ENCODE results near the gene CCDC82. TPM values are rescaled to one million over a fixed set of nuclear protein-coding genes. Genes with fewer than 3 reads are reported as not detected.

Gene CCDC82
- total RNA-seq, 1 experiment from 2014 or later = 19.9 TPM

DNA sequence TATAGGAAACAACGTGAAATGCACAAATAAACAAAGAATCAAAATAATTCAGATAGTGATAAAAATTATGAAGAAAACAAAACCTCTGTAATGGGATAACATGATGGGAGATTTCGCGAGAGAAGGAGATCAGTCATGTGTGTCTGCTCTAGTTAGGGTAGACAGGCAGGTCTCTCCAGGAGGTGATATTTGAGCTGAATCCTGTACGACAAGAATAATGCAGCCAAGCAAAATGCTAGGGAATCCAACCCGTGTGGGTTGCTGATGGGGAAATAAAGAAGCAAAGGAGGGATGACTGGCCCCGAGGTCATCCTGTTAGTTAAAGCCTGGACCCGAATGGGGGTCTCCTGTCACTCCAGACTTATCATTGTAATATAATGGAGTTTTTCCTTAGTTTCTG lies 62.8 kb downstream of the CCDC82 start:
- Histone ChIP-seq H3F3A (ENCODE audit: insufficient read depth, low read depth) (peaks cover 23% of the 10 kb centered on the region), H4K20me1 (ENCODE audit: insufficient read depth) (no peaks in the 10 kb centered on the region), H3K9me2 (ENCODE audit: insufficient read depth) (no peaks in the 10 kb centered on the region), H3K79me2 (ENCODE audit: low read depth) (peaks cover 98% of the 10 kb centered on the region), H3K4me1 (replicated peaks; ENCODE audit: insufficient read depth) (peaks cover 63% of the 10 kb centered on the region), H2AFZ (no peak overlapping the region), H3K9me3 (ENCODE audit: insufficient read depth, low read depth) (no peaks in the 10 kb centered on the region), H3K36me3 (ENCODE audit: low read depth) (peaks cover 41% of the 10 kb centered on the region), H3K4me3 (no peak overlapping the region), H3K27me3 (ENCODE audit: insufficient read depth, low read depth) (no peaks in the 10 kb centered on the region), H3K27ac (peak overlapping the region; percentile 86), H3K4me2 (no peak overlapping the region)
- intact Hi-C loops (cut with micrococcal nuclease; ENCODE audit: unreplicated experiment) = loop anchor here (5.0 kb wide), 1 partner anchor 230 kb away; no protein-coding TSS in a partner anchor
- TF ChIP-seq, protein P1, sequence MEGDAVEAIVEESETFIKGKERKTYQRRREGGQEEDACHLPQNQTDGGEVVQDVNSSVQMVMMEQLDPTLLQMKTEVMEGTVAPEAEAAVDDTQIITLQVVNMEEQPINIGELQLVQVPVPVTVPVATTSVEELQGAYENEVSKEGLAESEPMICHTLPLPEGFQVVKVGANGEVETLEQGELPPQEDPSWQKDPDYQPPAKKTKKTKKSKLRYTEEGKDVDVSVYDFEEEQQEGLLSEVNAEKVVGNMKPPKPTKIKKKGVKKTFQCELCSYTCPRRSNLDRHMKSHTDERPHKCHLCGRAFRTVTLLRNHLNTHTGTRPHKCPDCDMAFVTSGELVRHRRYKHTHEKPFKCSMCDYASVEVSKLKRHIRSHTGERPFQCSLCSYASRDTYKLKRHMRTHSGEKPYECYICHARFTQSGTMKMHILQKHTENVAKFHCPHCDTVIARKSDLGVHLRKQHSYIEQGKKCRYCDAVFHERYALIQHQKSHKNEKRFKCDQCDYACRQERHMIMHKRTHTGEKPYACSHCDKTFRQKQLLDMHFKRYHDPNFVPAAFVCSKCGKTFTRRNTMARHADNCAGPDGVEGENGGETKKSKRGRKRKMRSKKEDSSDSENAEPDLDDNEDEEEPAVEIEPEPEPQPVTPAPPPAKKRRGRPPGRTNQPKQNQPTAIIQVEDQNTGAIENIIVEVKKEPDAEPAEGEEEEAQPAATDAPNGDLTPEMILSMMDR (conservative IDR thresholded peaks at IDR 0.05) = no peak
- no peak for TF ChIP-seq EZH2 (IDR thresholded peaks at IDR 0.05; ENCODE audit: low read depth)
- ChIA-PET CTCF (interaction anchor here (0.6 kb wide), 1 partner anchor 51 kb away, joined by 3 read pairs; no protein-coding TSS in a partner anchor), POLR2A (ENCODE audit: unreplicated experiment) (interaction anchor here (0.7 kb wide), 1 partner anchor 13 kb away, joined by 5 read pairs; no protein-coding TSS in a partner anchor)
- no TSS peak for BruUV-seq (replicated peaks)
- peak in 1 of 2 experiments; percentile 47 for DNase-seq

DNA sequence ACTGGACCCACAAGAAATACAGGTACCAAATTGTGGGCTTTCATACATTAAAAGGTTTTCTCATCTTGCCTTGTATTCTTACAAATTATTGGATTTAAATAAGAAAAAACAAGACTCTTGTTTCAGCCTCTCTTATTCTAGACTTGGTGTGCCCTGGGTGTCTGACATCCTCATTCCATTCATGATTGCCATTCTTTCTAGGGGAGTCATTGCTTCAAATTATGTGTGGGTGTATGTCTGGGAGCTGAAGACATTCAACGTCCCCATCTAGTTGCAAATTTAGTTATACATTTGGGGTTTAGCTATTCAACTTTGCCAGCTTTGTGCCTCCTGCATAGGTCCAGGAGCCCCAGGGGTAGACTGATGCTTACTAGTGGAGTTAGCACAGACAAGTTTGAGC lies 64.8 kb downstream of the CCDC82 start:
- TF ChIP-seq, protein P1 (conservative IDR thresholded peaks at IDR 0.05) = no peak
- TF ChIP-seq EZH2 (IDR thresholded peaks at IDR 0.05; ENCODE audit: low read depth) = no peak
- no peaks in the 10 kb centered on the region for H4K20me1 ChIP-seq (ENCODE audit: insufficient read depth)
- ChIA-PET CTCF (interaction anchor here (1.1 to 1.4 kb wide), 3 partner anchors 10 to 18 kb away, joined by 4 to 5 read pairs (median 5); partner anchors contain the start of gene MAML2), POLR2A (ENCODE audit: unreplicated experiment) (interaction anchor here (0.5 to 1.1 kb wide), 8 partner anchors 11 to 1258 kb away, joined by 3 to 29 read pairs (median 4); partner anchors contain the start of genes CCDC82, JRKL and SRSF8)
- H3K36me3 ChIP-seq (ENCODE audit: low read depth) = peaks cover 49% of the 10 kb centered on the region
- BruUV-seq (replicated peaks) = no TSS peak
- H2AFZ ChIP-seq = no peak overlapping the region
- no peaks in the 10 kb centered on the region for H3K27me3 ChIP-seq (ENCODE audit: insufficient read depth, low read depth)
- H3K4me3 ChIP-seq = peak overlapping the region; percentile 23; the same call in 1 of the 2 replicates
- H3K9me3 ChIP-seq (ENCODE audit: insufficient read depth, low read depth) = no peaks in the 10 kb centered on the region
- H3K9me2 ChIP-seq (ENCODE audit: insufficient read depth) = no peaks in the 10 kb centered on the region
- intact Hi-C loops (cut with micrococcal nuclease; ENCODE audit: unreplicated experiment) = loop anchor here (1.0 to 5.0 kb wide), 5 partner anchors 11 to 334 kb away; no protein-coding TSS in a partner anchor
- H3F3A ChIP-seq (ENCODE audit: insufficient read depth, low read depth) = peaks cover 23% of the 10 kb centered on the region
- H3K4me1 ChIP-seq (replicated peaks; ENCODE audit: insufficient read depth) = peaks cover 55% of the 10 kb centered on the region
- DNase-seq = peak; percentile 49 to 97
- H3K27ac ChIP-seq = peak overlapping the region; percentile 86
- H3K4me2 ChIP-seq = peak overlapping the region; percentile 56
- H3K79me2 ChIP-seq (ENCODE audit: low read depth) = peaks cover 98% of the 10 kb centered on the region

DNA sequence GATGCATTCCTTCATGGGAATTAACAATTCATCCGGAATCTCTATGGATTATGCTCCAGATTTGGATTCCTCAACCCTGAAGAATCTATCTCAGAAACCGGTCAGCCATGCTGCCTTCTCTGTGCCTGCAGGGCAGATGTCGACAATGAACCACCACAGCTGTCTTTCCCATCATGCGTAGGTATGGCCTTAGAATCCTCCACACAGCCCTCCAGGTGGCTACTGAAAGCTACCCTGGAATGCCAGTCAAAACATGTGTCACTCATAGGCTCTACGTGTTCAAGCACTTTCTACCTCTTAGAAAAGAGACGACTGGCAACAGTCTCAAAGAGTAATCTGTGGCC lies 66.1 kb downstream of the CCDC82 start:
- Histone ChIP-seq H3K4me1 (replicated peaks; ENCODE audit: insufficient read depth) (peaks cover 55% of the 10 kb centered on the region), H3F3A (ENCODE audit: insufficient read depth, low read depth) (peaks cover 25% of the 10 kb centered on the region), H3K9me3 (ENCODE audit: insufficient read depth, low read depth) (no peaks in the 10 kb centered on the region), H4K20me1 (ENCODE audit: insufficient read depth) (no peaks in the 10 kb centered on the region), H3K4me3 (no peak overlapping the region), H3K79me2 (ENCODE audit: low read depth) (peaks cover 98% of the 10 kb centered on the region), H3K4me2 (no peak overlapping the region), H2AFZ (no peak overlapping the region), H3K36me3 (ENCODE audit: low read depth) (peaks cover 44% of the 10 kb centered on the region), H3K27me3 (ENCODE audit: insufficient read depth, low read depth) (no peaks in the 10 kb centered on the region), H3K27ac (peak overlapping the region; percentile 86), H3K9me2 (ENCODE audit: insufficient read depth) (no peaks in the 10 kb centered on the region)
- DNase-seq = no peak
- ChIA-PET CTCF (no interaction called here), POLR2A (ENCODE audit: unreplicated experiment) (no interaction called here)
- TF ChIP-seq, protein P1 (conservative IDR thresholded peaks at IDR 0.05) = no peak
- no peak for TF ChIP-seq EZH2 (IDR thresholded peaks at IDR 0.05; ENCODE audit: low read depth)
- no TSS peak for BruUV-seq (replicated peaks)
- intact Hi-C loops (cut with micrococcal nuclease; ENCODE audit: unreplicated experiment) = no loop called here
